GM12874 (cell line): ENCODE data around the gene ELFN1.

Experiments used
- CTCF ChIP-seq: IDR thresholded peaks from 2 replicates; pipeline ENCODE4 v1.5.1; 2011; ENCODE audit warnings: low read depth, mild to moderate bottlenecking, control low read depth, low read length, moderate library complexity; ENCODE audit not compliant: insufficient read depth

Gene ELFN1

GRCh38 chr7:1727812-1728570 is 57.9 kb downstream of the ELFN1 start:
- TF ChIP-seq CTCF, result no peak

DNA sequence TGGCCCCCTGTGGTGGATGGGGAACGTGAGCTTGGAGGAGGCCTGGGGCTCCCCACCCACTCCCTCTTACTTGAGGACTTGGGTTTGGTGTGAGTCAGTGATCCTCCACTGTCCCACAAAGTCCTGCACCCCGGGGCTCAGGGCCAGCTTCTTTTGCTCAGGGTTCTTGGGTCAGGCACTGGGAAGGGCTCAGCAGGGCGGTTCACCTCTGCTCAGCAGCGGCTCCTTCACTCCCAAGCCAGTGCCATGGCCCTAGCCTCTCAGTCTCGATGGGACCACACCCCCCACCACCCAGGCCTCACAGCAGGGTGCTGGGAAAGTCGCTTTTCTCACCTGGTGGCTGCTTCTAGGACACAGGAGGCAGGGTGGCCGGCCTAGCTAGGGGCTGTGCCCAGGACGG is 59.1 kb downstream of the ELFN1 start:
- no peak for TF ChIP-seq CTCF

DNA sequence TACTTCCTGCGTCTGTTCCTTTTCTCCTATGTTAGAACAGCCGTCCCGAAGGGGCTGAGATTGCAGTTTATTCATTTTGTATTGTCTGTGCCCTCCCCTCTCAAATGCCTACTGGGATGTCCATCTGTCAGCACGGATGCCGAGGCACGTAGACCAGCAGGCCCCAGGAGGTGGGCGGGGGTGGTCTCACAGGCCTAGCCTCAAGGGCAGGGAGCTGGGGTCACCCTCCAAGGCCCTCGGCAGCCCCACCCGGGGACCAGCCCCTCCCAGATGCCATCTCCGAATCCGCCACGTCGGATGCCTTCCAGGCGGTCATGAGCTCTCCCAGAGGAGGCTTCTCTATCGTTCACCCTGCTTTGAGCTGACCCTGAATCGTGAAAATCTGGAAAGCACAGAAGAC is 59.7 kb downstream of the ELFN1 start:
- no peak for TF ChIP-seq CTCF

DNA sequence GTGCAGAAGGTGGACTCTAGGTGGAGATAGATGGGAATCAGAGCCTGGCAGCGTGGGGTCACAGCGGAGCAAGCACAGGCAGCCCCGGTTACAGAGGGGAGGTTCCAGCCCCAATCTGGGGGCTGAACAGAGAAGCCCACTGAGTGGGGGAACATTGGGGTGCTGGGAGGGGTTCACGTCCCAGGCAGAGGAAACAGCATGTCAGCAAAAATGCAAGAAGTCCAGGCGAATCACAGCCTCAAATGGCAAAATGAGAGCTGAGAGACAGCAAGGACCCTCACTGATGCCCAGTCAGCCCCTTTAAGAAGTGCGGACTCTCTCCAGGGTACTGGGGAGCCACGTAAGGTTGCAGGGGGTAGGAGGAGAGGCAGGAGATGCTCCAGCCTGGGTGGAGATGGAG is 62.0 kb downstream of the ELFN1 start:
- TF ChIP-seq CTCF, result no peak

- TF ChIP-seq CTCF, result no peak
Measured at GRCh38 chr7:1732645-1733044, 62.6 kb downstream of the ELFN1 start.

- TF ChIP-seq CTCF, result no peak
Measured at GRCh38 chr7:1733206-1733907, 63.3 kb downstream of the ELFN1 start.

DNA sequence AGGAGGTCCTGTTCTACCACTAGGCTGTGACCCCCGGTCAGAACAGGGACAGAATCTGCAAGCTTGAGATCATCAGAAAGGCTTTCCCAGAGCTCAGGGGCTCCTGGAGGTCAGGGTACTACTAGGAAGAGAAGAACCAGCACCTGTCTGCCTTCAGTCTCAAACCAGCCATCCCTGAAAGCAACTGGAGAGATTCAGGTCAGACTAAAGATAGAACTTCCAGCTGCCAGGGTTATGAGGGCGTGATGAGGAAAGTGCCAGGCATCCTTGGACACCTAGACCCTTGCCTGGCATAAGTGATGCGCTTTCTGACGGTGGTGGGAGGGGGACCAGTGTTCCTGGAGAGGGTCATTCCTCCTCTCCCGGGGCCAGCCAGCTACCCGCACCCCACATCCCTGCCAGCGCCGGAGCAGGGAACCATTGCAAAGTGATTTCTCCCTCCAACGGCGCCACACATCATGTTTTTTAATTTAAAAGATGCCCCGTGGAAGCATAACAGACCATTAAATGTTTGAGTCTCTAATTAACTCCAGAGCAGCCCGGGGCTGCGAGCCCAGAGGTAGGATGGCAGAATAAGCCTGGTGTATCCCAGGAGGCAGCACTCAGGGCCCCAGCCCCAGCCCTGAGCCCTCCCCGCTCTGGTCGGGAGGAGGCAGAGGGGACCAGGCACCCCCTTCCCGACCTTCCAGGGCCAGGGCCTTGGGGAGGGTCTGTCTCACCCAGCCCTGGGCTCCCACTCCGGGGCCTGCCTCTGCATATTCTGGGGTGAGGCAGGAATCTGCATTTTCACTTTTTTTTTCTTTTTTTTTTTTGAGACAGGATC is 64.0 kb downstream of the ELFN1 start:
- no peak for TF ChIP-seq CTCF
